ENCODE data around the gene SCFD1.
"Not testable (repeated sequence)": the region's sequence is repeated elsewhere in the genome, so short reads cannot be mapped to it uniquely, and the experiment has no call there.

SCFD1 gene

DNA sequence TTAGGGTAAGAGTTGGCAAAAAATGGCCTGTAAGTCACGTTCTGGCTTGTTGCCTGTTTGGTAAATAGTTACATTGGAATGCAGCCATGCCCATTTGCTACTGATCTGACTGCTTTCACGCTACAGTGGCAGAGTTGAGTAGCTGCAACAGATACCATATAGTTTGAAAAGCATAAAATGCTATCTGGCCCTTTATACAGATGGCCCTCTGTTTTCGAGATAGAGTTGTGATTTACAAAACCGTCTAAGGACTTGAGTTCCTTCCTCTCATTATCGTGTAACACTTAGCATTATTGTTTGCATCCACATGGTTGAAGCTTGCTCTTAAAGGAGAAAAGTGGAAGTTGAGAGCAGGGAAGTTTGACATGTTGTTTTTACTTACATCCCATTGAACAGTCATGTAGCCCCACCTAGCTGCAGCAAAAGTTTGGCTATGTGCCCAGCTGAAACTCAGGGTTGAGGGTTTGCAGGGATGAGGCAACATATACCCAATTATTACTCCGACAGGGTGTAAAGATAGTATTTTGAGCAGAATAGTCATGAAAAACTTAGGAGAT lies 11.3 kb upstream of the SCFD1 start:
- DNase-seq (ENCODE audit: low read depth) = peak; percentile 73

- no peak for DNase-seq (ENCODE audit: low read depth)
These were observed 8.0 kb upstream of the SCFD1 start for GRCh38 chr14:30614155-30614554.

GRCh38 chr14:30620178-30620577 lies 1.9 kb upstream of the SCFD1 start:
- DNase-seq (ENCODE audit: low read depth) = peak; percentile 70

GRCh38 chr14:30621354-30621939 lies 672 bp upstream of the SCFD1 start:
- peak; percentile 32 for DNase-seq (ENCODE audit: low read depth)

DNA sequence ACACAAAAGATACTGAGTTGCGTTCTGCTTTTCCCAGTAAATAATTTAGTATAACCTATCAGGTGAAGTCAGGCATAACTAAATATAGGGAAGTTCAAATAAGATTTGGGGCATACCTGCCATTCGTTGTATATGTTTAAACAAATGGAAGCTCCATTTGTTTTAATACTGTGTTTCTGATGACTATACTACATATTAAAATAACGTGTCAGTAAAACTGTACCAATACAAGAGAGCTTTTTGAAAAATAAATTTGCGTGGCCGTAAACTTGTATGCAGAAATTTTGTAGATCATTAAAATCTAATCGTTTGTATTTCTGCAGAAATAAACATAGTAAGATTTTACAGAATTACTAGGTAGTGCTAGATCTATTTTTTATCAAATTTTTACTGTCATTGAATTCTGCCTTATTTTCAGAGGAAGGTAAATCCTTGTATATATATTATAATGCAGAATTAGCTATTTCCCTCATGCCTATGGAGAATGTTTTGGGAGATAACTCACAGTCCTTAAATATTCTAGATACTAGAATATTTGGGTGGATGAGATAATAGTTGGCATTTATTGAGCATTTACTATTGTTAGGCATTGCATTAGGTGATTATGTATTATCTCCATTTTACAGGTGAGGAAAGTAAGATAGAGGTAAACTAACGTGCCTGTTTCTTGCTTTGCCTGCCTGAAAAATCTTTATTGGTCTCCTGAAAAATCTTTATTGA lies 1.5 kb downstream of the SCFD1 start:
- DNase-seq (ENCODE audit: low read depth) = no peak

DNA sequence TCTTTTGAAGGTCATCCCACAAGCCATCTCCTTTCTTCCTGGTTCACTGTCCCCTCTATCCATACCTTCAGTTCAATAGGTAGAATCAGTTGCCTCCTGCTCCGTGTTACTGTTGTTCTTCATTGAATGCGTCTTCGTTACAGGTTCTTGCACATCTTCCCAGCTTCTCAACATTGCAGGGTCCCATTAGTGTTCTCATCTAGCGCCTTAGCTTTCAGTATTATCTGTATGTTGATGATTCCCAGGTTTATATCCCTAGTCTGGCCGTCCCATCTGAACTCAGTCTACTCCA lies 2.0 kb downstream of the SCFD1 start:
- no peak for DNase-seq (ENCODE audit: low read depth)

DNA sequence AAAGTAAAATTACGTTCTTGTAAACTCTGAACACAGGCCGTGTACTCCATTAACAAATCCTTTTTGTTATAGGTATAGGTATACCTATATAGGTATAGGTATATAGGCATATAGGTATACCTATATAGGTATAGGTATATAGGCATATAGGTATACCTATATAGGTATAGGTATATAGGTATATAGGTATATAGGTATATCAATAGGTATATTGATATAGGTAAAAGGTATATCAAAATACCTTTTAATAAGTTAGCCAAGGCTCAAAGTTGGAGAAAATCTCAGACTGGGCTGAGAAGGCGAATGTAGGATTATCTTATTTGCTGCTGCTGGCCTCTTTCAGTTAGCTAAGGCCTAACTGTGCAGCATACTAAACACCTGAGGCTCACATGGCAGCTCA lies 3.4 kb downstream of the SCFD1 start:
- no peak for DNase-seq (ENCODE audit: low read depth)

DNA sequence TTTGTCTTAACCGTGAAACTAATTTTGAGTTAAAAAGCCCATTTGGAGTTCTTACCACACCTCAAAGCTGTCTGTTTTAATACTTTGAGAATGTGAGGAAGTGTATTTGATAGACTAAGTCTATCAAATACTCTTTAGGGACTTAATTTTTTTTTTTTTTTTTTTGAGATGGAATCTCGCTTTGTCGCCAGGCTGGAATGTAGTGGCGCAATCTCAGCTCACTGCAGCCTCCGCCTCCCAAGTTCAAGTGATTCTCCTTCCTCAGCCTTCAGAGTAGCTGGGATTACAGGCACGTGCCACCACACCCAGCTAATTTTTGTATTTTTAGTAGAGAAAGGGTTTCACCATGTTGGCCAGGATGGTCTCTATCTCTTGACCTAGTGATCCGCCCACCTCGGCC lies 7.3 kb downstream of the SCFD1 start:
- DNase-seq (ENCODE audit: low read depth) = peak; percentile 25

DNA sequence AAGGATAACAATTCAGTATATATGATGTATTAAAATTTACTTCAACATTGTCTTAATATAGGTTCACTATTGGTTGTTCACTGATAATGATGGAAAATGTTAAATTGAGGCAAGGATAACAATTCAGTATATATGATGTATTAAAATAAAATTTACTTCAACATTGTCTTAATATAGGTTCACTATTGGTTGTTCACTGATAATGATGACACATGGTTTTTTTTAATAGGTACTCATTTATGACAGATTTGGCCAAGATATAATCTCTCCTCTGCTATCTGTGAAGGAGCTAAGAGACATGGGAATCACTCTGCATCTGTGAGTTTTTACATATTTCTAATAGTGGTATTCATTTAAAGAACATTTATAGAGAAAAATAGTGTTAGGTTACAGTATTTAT lies 8.1 kb downstream of the SCFD1 start:
- no peak for DNase-seq (ENCODE audit: low read depth)

- no peak for DNase-seq (ENCODE audit: low read depth)
These were observed 10.6 kb downstream of the SCFD1 start for GRCh38 chr14:30632730-30633129.

DNA sequence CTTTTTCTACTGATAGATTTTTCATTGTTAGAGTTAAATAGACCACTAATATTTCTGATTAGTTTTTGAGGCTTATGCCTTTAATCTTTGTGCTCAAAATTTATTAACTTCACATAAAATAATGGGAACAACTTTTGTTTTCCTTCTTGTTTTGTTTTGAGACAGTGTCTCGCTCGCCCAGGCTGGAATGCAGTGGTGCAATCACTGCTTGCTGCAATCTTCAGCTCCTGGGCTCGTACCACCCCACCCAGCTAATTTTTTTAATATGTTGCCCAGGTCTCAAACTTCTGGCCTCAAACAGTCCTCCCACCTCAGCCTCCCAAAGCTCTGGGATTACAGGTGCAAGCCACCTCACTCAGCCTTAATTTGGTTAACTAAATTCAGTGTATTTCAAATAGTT lies 16.8 kb downstream of the SCFD1 start:
- DNase-seq (ENCODE audit: low read depth) = peak; percentile 70

- no peak for DNase-seq (ENCODE audit: low read depth)
These were observed 19.1 kb downstream of the SCFD1 start for GRCh38 chr14:30641207-30641606.

GRCh38 chr14:30644462-30644861 lies 22.3 kb downstream of the SCFD1 start:
- DNase-seq (ENCODE audit: low read depth) = not testable (repeated sequence)

GRCh38 chr14:30645600-30645999 lies 23.5 kb downstream of the SCFD1 start:
- no peak for DNase-seq (ENCODE audit: low read depth)

GRCh38 chr14:30648471-30648870 lies 26.4 kb downstream of the SCFD1 start:
- no peak for DNase-seq (ENCODE audit: low read depth)

- peak; percentile 47 for DNase-seq (ENCODE audit: low read depth)
These were observed 29.8 kb downstream of the SCFD1 start for GRCh38 chr14:30651937-30652336.

GRCh38 chr14:30655124-30655523 lies 33.0 kb downstream of the SCFD1 start:
- DNase-seq (ENCODE audit: low read depth) = no peak

DNA sequence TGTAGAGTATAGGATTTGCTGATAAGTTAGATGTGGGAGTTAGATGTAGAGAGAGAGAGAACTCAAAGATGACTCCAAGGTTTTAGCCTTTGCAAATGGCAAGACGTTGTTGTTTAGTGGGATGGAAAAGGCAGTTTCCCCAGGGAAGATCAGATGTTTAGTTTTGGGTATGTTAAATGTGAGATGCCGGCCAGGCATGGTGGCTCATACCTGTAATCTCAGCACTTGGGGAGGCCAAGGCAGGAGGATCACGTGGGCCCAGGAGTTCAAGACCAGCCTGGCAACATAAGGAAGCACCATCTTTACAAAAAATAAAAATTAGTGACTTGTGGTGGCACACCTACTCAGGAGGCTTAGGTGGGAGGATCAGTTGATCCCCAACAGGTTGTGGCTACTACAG lies 33.5 kb downstream of the SCFD1 start:
- DNase-seq (ENCODE audit: low read depth) = no peak

DNA sequence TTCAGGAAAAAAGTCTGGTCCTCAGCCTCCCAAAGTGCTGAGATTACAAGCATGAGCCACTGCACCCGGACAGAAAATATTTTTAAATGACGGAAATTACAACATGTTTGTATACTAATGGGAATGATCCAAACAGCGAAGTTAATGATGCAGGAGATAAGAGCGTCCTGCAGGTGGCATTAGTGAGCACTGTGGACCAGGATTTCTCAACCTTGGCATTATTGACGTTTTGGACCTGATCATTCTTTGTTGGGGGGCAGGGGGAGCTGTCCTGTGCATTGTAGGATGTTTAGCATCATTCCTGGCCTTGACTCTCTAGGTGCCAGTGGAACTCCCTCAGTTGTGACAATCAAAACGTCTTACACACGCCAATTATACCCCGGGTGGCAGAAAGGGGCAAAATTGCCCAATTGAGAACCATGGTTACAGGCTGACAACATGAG lies 34.1 kb downstream of the SCFD1 start:
- DNase-seq (ENCODE audit: low read depth) = peak; percentile 45

GRCh38 chr14:30657050-30657449 lies 34.9 kb downstream of the SCFD1 start:
- DNase-seq (ENCODE audit: low read depth) = peak; percentile 62

- peak; percentile 18 for DNase-seq (ENCODE audit: low read depth)
These were observed 35.6 kb downstream of the SCFD1 start for GRCh38 chr14:30657606-30658163.

GRCh38 chr14:30658645-30659044 lies 36.5 kb downstream of the SCFD1 start:
- no peak for DNase-seq (ENCODE audit: low read depth)

DNA sequence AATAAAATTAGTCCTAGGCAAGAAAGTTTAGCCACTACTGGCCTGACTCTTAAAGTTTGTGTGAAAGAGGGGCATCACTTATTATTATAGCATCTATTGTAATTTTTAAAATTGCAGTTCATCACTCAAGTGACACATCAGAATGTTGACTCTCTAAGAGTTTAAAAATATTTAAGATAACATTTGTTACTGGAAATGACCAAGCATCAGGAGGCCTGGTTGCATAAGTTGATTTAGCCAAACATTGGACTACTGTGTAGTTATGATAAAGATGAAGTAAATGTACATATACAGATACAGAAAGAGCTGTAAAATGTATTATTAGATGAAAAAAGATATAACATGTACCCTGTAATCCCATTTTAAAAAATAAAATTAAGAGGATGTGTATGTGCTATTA lies 47.5 kb downstream of the SCFD1 start:
- peak; percentile 16 for DNase-seq (ENCODE audit: low read depth)

- DNase-seq (ENCODE audit: low read depth) = peak; percentile 43
These were observed 51.0 kb downstream of the SCFD1 start for GRCh38 chr14:30673071-30673470.

Data from amniotic epithelial cell (primary cell).